Loucy (cell line): Measurements from ENCODE around the gene TMEM97.

Experiments used
- H2AFZ ChIP-seq: fragments of 200-600 bp; sonication (generic); 2 replicates; pipeline ENCODE4 v1.6.0; 2016; ENCODE audit warnings: antibody characterized with exemption, mild to moderate bottlenecking, low read length, moderate library complexity
- H3F3A ChIP-seq: fragments of 200-600 bp; 2 replicates; pipeline ENCODE4 v1.6.0; 2016; ENCODE audit warnings: antibody characterized with exemption, low read depth, mild to moderate bottlenecking
- H3K27me3 ChIP-seq: fragments of 200-600 bp; sonication (generic); 2 replicates; pipeline ENCODE4 v1.6.1; 2014; ENCODE audit warnings: low read length, mild to moderate bottlenecking; ENCODE audit not compliant: insufficient read depth, poor library complexity, severe bottlenecking
- H3K36me3 ChIP-seq: fragments of 200-600 bp; sonication (generic); 2 replicates; pipeline ENCODE4 v1.6.1; 2016; ENCODE audit warnings: low read length; ENCODE audit not compliant: insufficient read depth
- H3K4me1 ChIP-seq: fragments of 200-600 bp; sonication (generic); 2 replicates; pipeline ENCODE4 v1.5.1; 2014; ENCODE audit warnings: low read length, mild to moderate bottlenecking; ENCODE audit not compliant: insufficient read depth, poor library complexity, severe bottlenecking
- H3K4me2 ChIP-seq: fragments of 200-600 bp; sonication (generic); 2 replicates; pipeline ENCODE4 v1.6.0; 2014; ENCODE audit warnings: antibody characterized with exemption, low read length, low read depth, mild to moderate bottlenecking; ENCODE audit not compliant: poor library complexity, severe bottlenecking
- H3K4me3 ChIP-seq: fragments of 200-600 bp; sonication (generic); 2 replicates; pipeline ENCODE4 v1.5.1; 2014; ENCODE audit warnings: low read length, mild to moderate bottlenecking, mixed read lengths; ENCODE audit not compliant: poor library complexity, severe bottlenecking
- H3K79me2 ChIP-seq: fragments of 200-600 bp; sonication (generic); 2 replicates; pipeline ENCODE4 v1.6.1; 2014; ENCODE audit warnings: low read length; ENCODE audit not compliant: insufficient read depth
- H3K9ac ChIP-seq: fragments of 200-600 bp; sonication (generic); 2 replicates; pipeline ENCODE4 v1.6.0; 2014; ENCODE audit warnings: mild to moderate bottlenecking, low read depth, low read length, moderate library complexity; ENCODE audit not compliant: poor library complexity, severe bottlenecking
- H3K9me2 ChIP-seq: fragments of 200-600 bp; sonication (generic); replicated peaks from 2 replicates; pipeline ENCODE4 v1.6.1; 2016; ENCODE audit warnings: low read depth, low read length, mixed read lengths
- H3K9me3 ChIP-seq: fragments of 200-600 bp; sonication (generic); 2 replicates; pipeline ENCODE4 v1.6.1; 2014; ENCODE audit warnings: mild to moderate bottlenecking, antibody characterized with exemption, low read length, low read depth; ENCODE audit not compliant: insufficient read depth
- H4K20me1 ChIP-seq: fragments of 200-600 bp; sonication (generic); 2 replicates; pipeline ENCODE4 v1.6.0; 2014; ENCODE audit warnings: antibody characterized with exemption, low read length, mild to moderate bottlenecking; ENCODE audit not compliant: insufficient read depth, poor library complexity, severe bottlenecking
- EZH2phosphoT487 ChIP-seq: fragments of 200-600 bp; IDR thresholded peaks from 2 replicates; pipeline ENCODE4 v1.6.1; 2018; ENCODE audit warnings: antibody characterized with exemption, mild to moderate bottlenecking, moderate library complexity, borderline replicate concordance
- TF ChIP-seq, protein P1 (sequence below): fragments of 200-600 bp; sonication (generic); conservative IDR thresholded peaks from 2 replicates; pipeline ENCODE4 v1.5.1; 2014; ENCODE audit warnings: mild to moderate bottlenecking, antibody characterized with exemption, low read length

TMEM97 gene

DNA sequence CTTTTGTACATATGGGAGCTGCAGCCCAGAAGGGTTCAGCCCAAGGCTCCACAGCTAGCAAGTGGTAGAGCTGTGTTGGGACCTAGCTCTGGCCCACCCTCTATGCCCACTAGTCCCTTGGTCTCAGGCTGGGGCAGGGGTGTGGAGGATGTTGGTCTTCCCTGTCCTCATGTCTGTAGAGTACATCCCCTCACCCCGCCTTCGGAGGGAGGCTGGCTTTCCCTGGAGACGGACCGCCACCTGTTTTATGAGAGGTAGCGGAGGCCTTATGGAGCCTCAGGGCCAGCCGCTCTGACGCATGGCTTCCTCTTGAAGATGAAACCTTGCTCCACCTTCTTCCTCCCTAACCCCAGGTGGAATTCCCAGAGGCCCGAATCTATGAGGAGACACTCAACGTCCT is 25.0 kb downstream of the TMEM97 start:
- Histone ChIP-seq H3K4me2 (no peak overlapping the region), H3K9ac (no peak overlapping the region), H3K4me1 (no peaks in the 10 kb centered on the region), H3K79me2 (peaks cover 3% of the 10 kb centered on the region; the same call in 1 of the 2 replicates), H3K9me3 (no peaks in the 10 kb centered on the region), H3K9me2 (no peaks in the 10 kb centered on the region), H3K4me3 (no peak overlapping the region), H3K27me3 (no peaks in the 10 kb centered on the region), H3K36me3 (peaks cover 34% of the 10 kb centered on the region; the same call in 1 of the 2 replicates), H3F3A (no peaks in the 10 kb centered on the region), H4K20me1 (no peaks in the 10 kb centered on the region), H2AFZ (no peak overlapping the region)
- no peak for TF ChIP-seq EZH2phosphoT487
- TF ChIP-seq, protein P1, sequence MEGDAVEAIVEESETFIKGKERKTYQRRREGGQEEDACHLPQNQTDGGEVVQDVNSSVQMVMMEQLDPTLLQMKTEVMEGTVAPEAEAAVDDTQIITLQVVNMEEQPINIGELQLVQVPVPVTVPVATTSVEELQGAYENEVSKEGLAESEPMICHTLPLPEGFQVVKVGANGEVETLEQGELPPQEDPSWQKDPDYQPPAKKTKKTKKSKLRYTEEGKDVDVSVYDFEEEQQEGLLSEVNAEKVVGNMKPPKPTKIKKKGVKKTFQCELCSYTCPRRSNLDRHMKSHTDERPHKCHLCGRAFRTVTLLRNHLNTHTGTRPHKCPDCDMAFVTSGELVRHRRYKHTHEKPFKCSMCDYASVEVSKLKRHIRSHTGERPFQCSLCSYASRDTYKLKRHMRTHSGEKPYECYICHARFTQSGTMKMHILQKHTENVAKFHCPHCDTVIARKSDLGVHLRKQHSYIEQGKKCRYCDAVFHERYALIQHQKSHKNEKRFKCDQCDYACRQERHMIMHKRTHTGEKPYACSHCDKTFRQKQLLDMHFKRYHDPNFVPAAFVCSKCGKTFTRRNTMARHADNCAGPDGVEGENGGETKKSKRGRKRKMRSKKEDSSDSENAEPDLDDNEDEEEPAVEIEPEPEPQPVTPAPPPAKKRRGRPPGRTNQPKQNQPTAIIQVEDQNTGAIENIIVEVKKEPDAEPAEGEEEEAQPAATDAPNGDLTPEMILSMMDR = no peak

DNA sequence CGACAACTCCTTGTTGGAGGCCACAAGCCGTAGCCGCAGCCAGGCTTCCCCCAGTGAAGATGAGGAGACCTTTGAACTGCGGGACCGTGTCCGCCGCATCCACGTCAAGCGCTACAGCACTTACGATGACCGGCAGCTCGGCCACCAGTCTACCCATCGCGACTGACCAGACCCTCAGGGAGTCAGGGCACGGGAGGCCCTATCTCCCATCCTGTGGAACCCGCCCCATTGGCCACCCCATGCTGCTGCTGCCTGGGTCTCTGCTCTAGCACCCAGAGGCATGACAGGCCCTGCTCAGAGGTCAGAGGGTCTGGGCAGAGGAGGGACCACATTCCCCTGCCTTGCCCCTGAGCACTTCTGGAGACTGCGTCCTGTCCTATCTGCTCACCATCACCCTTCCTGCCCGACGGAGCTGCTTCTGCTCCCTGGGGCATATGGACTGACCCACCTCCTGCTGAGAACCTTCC is 25.5 kb downstream of the TMEM97 start:
- TF ChIP-seq EZH2phosphoT487 = no peak
- TF ChIP-seq, protein P1 = no peak
- Histone ChIP-seq H3K4me1 (no peaks in the 10 kb centered on the region), H3K4me3 (no peak overlapping the region), H3F3A (no peaks in the 10 kb centered on the region), H4K20me1 (no peaks in the 10 kb centered on the region), H3K9me2 (no peaks in the 10 kb centered on the region), H3K27me3 (no peaks in the 10 kb centered on the region), H3K79me2 (peaks cover 2% of the 10 kb centered on the region; the same call in 1 of the 2 replicates), H3K9me3 (no peaks in the 10 kb centered on the region), H3K4me2 (no peak overlapping the region), H3K36me3 (peaks cover 34% of the 10 kb centered on the region; the same call in 1 of the 2 replicates), H2AFZ (no peak overlapping the region), H3K9ac (no peak overlapping the region)

DNA sequence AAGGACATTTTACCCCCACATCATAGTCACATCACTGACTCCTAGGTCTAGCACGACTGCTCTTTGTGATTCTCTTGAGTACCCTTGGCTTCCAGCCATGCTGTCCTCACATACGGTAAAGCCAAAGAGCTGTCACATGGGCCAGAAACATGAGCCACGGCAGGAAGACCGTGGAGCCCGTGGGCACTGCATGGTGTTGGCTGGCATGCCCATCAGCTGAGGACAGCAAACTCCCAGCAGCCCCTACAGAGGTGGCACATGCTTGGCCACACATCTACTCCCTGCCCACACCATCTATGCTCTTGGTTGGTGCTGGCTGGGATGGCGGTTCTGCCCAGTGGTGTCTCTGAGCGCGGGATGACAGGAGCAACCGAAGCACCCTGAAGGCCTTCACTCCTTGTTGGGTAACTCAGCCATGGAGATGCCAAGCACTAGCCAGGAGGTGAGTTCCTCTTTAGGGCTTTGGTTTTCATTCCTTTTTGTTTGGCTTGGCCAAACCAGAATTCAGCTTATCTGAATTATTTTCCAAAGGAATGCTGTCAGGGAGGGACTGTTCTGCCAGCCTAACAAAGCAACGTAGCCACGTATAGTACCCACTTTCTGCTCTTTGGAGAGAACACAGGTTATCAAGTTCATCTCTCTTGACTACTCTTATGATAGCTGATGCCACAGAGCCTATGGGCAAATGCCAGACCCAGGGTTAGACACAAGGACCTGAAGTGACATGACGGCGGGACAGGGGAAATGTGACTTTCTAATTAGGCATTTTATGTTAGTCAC is 26.6 kb downstream of the TMEM97 start:
- no peaks in the 10 kb centered on the region for H3K9me2 ChIP-seq
- TF ChIP-seq EZH2phosphoT487 = no peak
- TF ChIP-seq, protein P1 = no peak
- peaks cover 39% of the 10 kb centered on the region; the same call in 1 of the 2 replicates for H3K36me3 ChIP-seq
- H3F3A ChIP-seq = no peaks in the 10 kb centered on the region
- H3K9me3 ChIP-seq = no peaks in the 10 kb centered on the region
- H3K4me2 ChIP-seq = no peak overlapping the region
- H2AFZ ChIP-seq = no peak overlapping the region
- no peak overlapping the region for H3K4me3 ChIP-seq
- H3K9ac ChIP-seq = no peak overlapping the region
- no peaks in the 10 kb centered on the region for H3K4me1 ChIP-seq
- H3K27me3 ChIP-seq = no peaks in the 10 kb centered on the region
- H3K79me2 ChIP-seq = no peaks in the 10 kb centered on the region
- H4K20me1 ChIP-seq = no peaks in the 10 kb centered on the region
